NB4 (cell line): ENCODE data around the gene EPB41L2.

Source experiments
- POLR2A ChIP-seq: IDR thresholded peaks from 2 replicates; pipeline ENCODE4 v1.6.1; 2011; ENCODE audit warnings: mild to moderate bottlenecking; ENCODE audit not compliant: insufficient read length; ENCODE audit errors: extremely low read depth
- TF ChIP-seq, protein P1 (sequence below): IDR thresholded peaks from one replicate; pipeline ENCODE4 v1.5.1; 2012; ENCODE audit warnings: low read depth, low read length
- TF ChIP-seq, protein P2 (sequence below): IDR thresholded peaks from 2 replicates; pipeline ENCODE4 v1.6.1; 2011; ENCODE audit warnings: low read depth, low read length

DNA sequence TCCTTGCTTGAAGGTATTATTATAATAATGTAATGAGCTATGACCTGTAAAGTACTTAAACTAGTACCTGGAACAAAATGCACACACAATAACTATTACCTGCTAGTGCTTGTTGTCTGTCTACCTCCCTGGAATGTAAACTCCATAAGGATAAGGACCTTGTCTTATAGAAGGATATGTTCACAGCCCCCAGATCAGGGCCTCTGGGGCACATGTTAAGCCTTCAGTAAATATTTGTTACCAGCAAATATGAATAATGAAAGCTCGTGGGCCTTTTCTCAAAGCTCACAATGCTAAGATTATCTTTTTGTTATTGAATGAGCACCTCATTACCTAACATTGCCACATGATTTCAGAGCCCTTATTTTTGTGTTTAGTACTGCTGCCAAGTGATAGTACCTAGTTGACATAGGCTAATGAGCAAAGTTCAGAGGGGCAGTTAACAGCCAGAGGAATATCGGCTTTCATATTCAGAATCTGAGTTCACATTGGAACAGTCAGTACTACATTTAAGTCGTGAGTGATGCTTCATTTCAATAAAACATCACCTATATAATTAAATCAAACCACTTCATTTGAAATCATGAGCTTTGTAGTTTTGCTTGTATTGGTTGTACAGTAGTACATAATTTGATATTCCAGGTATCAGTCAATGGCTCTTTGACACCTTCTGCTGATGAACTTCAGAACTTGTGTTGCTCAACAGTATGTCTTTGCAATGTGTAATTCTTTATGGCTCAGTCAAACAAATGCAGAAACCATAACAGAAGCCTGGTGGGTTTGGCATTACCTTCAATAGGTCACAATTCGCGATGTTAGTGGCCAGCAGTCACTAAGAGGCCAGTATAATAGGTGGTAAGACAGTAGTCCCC, 247.6 kb downstream of the EPB41L2 start:
- TF ChIP-seq, protein P1, sequence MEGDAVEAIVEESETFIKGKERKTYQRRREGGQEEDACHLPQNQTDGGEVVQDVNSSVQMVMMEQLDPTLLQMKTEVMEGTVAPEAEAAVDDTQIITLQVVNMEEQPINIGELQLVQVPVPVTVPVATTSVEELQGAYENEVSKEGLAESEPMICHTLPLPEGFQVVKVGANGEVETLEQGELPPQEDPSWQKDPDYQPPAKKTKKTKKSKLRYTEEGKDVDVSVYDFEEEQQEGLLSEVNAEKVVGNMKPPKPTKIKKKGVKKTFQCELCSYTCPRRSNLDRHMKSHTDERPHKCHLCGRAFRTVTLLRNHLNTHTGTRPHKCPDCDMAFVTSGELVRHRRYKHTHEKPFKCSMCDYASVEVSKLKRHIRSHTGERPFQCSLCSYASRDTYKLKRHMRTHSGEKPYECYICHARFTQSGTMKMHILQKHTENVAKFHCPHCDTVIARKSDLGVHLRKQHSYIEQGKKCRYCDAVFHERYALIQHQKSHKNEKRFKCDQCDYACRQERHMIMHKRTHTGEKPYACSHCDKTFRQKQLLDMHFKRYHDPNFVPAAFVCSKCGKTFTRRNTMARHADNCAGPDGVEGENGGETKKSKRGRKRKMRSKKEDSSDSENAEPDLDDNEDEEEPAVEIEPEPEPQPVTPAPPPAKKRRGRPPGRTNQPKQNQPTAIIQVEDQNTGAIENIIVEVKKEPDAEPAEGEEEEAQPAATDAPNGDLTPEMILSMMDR: no peak
- TF ChIP-seq POLR2A: no peak
- TF ChIP-seq, protein P2, sequence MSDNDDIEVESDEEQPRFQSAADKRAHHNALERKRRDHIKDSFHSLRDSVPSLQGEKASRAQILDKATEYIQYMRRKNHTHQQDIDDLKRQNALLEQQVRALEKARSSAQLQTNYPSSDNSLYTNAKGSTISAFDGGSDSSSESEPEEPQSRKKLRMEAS: no peak
